DMS53 treated with DMSO at 0.1 percent for 48 hours (cell line): ENCODE results near the gene ABHD6.
"Not testable (repeated sequence)": the region's sequence is repeated elsewhere in the genome, so short reads cannot be mapped to it uniquely, and the experiment has no call there.

Experiments
- DNase-seq: peaks from one replicate; lab custom pipeline; 2025; ENCODE audit not compliant: unreplicated experiment; lab: John Stamatoyannopoulos, UW

Gene ABHD6

DNA sequence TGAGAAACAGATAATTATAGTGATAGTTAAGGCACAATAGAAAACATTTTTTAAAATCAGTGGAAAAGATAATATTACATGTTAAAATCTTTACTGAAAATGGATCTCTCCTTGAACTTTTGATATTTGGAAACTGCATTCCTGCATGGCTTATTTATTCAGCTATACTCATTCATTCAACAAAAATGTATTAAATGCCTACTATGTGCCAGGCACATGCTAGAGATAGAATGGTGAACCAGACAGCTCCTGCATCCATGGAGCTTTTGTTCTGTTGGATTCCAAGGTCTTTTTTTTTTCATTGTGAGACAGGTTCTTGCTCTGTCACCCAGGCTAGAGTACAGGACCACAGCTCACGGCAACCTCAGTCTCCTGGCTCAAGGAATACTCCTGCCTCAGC lies 99.6 kb downstream of the ABHD6 start:
- DNase-seq = no peak

- DNase-seq = not testable (repeated sequence)
These were observed 101.6 kb downstream of the ABHD6 start for GRCh38 chr3:58339146-58339545.

DNA sequence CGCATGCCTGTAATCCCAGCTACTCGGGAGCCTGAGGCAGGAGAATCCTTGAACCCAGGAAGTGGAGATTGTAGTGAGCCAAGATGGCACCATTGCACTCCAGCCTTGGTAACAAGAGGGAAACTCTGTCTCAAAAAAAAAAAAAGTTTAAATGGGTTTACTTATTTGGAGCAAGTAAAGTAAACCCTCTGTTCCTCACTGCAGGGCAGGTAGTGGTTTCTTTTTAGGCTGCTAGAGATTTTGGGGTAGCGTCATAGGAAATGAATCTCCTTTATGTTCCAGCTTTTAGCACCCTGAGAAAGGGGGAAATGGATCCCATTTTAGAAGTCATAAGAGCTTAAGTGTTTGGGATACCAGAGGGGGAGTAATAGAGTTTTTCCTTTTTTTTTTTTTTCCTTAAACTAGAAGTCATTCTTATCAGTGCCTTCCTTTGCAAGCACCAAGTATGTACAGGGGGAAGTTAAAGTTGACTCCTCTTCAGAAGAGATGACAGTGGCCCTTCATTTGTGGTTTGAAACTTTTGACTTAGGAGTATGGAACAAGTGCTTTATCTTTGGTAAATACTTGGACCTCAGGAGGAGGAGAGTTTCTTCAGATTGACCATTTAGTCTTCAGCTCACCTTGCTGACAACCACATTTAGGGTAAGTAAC lies 103.1 kb downstream of the ABHD6 start:
- no peak for DNase-seq

- DNase-seq = no peak
These were observed 103.8 kb downstream of the ABHD6 start for GRCh38 chr3:58341376-58341775.

DNA sequence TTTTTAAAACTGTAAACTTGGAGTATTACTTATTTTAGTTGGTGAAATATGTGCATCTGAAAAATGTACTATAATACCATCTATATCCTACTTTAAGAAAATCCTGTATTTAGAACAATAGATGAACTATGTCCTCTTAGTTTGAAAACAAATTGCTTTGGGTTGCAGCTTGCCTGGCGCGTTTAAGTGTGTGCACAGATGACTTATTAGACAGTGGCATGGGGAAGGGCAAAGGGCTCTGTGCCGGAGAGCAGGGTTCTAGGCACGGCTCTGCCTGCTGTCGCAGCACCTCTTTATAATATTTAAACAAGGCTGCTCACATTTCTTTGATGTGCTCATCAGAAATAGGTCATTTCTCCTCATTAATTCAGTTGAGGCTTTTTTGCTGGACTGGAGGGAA lies 105.1 kb downstream of the ABHD6 start:
- no peak for DNase-seq
